Suprapubic skin (tissue), 4 donors: ENCODE data around the gene UGCG.

Source experiments
- CTCF ChIP-seq, 2 donors: fragments of 200-600 bp in 1 of 2; fragments of 450-650 bp in 1 of 2; sonication (generic) in 1 of 2; IDR thresholded peaks; one replicate each; pipeline ENCODE4 v1.5.1; 2016 to 2019; ENCODE audit warnings: antibody characterized with exemption in 2 of 2, mild to moderate bottlenecking in 1 of 2, moderate library complexity in 1 of 2
- EP300 ChIP-seq: sonication (generic); formaldehyde crosslinking; IDR thresholded peaks from one replicate; pipeline ENCODE4 v1.6.1; 2017; ENCODE audit warnings: antibody characterized with exemption
- POLR2A ChIP-seq, 2 donors: fragments of 450-650 bp; IDR thresholded peaks; one replicate each; pipeline ENCODE4 v1.6.1; 2017; ENCODE audit warnings: antibody characterized with exemption in 2 of 2, mild to moderate bottlenecking in 2 of 2, moderate library complexity in 2 of 2
- POLR2AphosphoS5 ChIP-seq, 3 donors: sonication (generic); formaldehyde crosslinking; IDR thresholded peaks; one replicate each; pipeline ENCODE4 v1.6.1; 2017; ENCODE audit warnings: antibody characterized with exemption in 3 of 3

- no peak for TF ChIP-seq POLR2AphosphoS5 (IDR thresholded peaks at IDR 0.05)
- TF ChIP-seq POLR2A (IDR thresholded peaks at IDR 0.05) = no peak
- TF ChIP-seq CTCF (IDR thresholded peaks at IDR 0.05) = no peak
- no peak for TF ChIP-seq EP300
Measured at GRCh38 chr9:111965566-111966019, 69.0 kb downstream of the UGCG start.
